ENCODE results near the gene SLC39A9.

The SLC39A9 gene

GRCh38 chr14:69500736-69501135 is 102.2 kb downstream of the SLC39A9 start:
- no peak for DNase-seq (ENCODE audit: low spot score)

GRCh38 chr14:69501423-69501838 is 102.9 kb downstream of the SLC39A9 start:
- DNase-seq (ENCODE audit: low spot score) = no peak

- no peak for DNase-seq (ENCODE audit: low spot score)
Observed at GRCh38 chr14:69504775-69505174, 106.3 kb downstream of the SLC39A9 start.

GRCh38 chr14:69505338-69506240 is 107.1 kb downstream of the SLC39A9 start:
- no peak for DNase-seq (ENCODE audit: low spot score)

- DNase-seq (ENCODE audit: low spot score) = no peak
Observed at GRCh38 chr14:69506241-69506595, 107.7 kb downstream of the SLC39A9 start.

Measured in CD4-positive, alpha-beta T cell treated with Interleukin-15 for 4 hours (primary cell).